Gastroesophageal sphincter (tissue), 4 donors: ENCODE results near the gene LMO7. TPM values are rescaled to one million over a fixed set of nuclear protein-coding genes. Genes with fewer than 3 reads are reported as not detected.
"Not testable (repeated sequence)": the region's sequence is repeated elsewhere in the genome, so short reads cannot be mapped to it uniquely, and the experiment has no call there.

Source experiments
- ATAC-seq: fragments of 150-250 bp; one replicate; pipeline ENCODE4 v1.9.1; 2016; ENCODE audit warnings: mild to moderate bottlenecking, moderate library complexity
- H3K27ac ChIP-seq, 4 donors: fragments of 200-600 bp; sonication (generic) in 3 of 4; 1 replicate in 3 of 4; 2 replicates in 1 of 4; pipeline ENCODE4 v1.5.1; 2016 to 2019
- H3K27me3 ChIP-seq: fragments of 200-600 bp; sonication (generic); one replicate; pipeline ENCODE4 v1.5.1; 2019
- H3K36me3 ChIP-seq, 2 donors: fragments of 200-600 bp; sonication (generic); one replicate each; pipeline ENCODE4 v1.5.1; 2019; ENCODE audit warnings: control low read depth in 1 of 2
- H3K4me1 ChIP-seq, 3 donors: fragments of 200-600 bp; sonication (generic); 1 replicate in 2 of 3; 2 replicates in 1 of 3; pipeline ENCODE4 v1.5.1; 2016 to 2019; ENCODE audit warnings: control low read depth in 2 of 3
- H3K4me3 ChIP-seq, 2 donors: fragments of 200-600 bp; sonication (generic); one replicate each; pipeline ENCODE4 v1.5.1; 2019; ENCODE audit warnings: mild to moderate bottlenecking in 1 of 2, moderate library complexity in 1 of 2
- H3K9me3 ChIP-seq, 3 donors: fragments of 200-600 bp; sonication (generic); one replicate each; pipeline ENCODE4 v1.5.1; 2017 to 2019; ENCODE audit warnings: control low read depth in 2 of 3
- EP300 ChIP-seq: sonication (generic); formaldehyde crosslinking; IDR thresholded peaks from one replicate; pipeline ENCODE4 v1.6.1; 2017; ENCODE audit warnings: antibody characterized with exemption, mild to moderate bottlenecking
- POLR2A ChIP-seq, 2 donors: fragments of 450-650 bp; IDR thresholded peaks; one replicate each; pipeline ENCODE4 v1.6.1; 2017; ENCODE audit warnings: antibody characterized with exemption in 2 of 2, mild to moderate bottlenecking in 2 of 2, moderate library complexity in 1 of 2
- POLR2AphosphoS5 ChIP-seq: sonication (generic); formaldehyde crosslinking; IDR thresholded peaks from one replicate; pipeline ENCODE4 v1.6.1; 2017; ENCODE audit warnings: antibody characterized with exemption
- WGBS, 2 donors: methylation state at CpG; one replicate each; pipeline ENCODE4 v1.1.5; 2018; ENCODE audit warnings: low coverage in 1 of 2; 5-methylcytosine and 5-hydroxymethylcytosine counted together
- total RNA-seq, 4 donors: library from RNA; depleted of rRNA; stranded (reverse); fragments of >200 nt; gene quantifications; one replicate each; pipeline ENCODE4 v1.1.0, GENCODE V29; 2016
- TF ChIP-seq, protein P1 (sequence below), 4 experiments: fragments of 200-600 bp in 2 of 4; fragments of 450-650 bp in 2 of 4; sonication (generic) in 1 of 4; IDR thresholded peaks; one replicate each; pipeline ENCODE4 v1.5.1; 2017 to 2019; ENCODE audit warnings: antibody characterized with exemption in 4 of 4, mild to moderate bottlenecking in 2 of 4, moderate library complexity in 2 of 4

Gene LMO7
- total RNA-seq, 4 donors from 2014 or later = 15.1 to 45.0 (median 26.8) TPM

DNA sequence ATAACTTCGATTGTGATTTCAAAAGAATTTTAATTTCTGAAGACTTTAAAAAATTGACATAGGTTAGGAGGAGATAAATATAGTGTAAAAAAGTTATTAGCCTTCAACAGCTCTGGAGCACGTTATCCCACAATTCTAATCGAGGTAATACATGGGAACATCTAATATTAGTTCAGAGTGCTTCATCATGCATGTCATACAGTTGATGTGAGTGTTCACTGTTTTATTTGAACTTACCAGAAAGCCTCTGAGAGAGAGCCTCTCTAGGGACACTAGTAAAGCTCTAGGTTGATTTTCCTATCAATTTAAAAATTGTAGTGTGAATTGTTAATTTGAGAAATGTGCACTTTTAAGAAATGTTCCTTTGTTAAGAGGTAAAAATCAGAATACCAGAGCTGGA lies 140.4 kb downstream of the LMO7 start:
- H3K27ac ChIP-seq = no peak overlapping the region
- H3K9me3 ChIP-seq = peaks cover 0 to 6% (median 0%) of the 10 kb centered on the region in 3 donors
- no peaks in the 10 kb centered on the region for H3K4me1 ChIP-seq
- WGBS, 2 donors = 55 to 64% methylated on average over 3 of the region's 3 CpGs
- TF ChIP-seq EP300 = no peak
- TF ChIP-seq, protein P1, sequence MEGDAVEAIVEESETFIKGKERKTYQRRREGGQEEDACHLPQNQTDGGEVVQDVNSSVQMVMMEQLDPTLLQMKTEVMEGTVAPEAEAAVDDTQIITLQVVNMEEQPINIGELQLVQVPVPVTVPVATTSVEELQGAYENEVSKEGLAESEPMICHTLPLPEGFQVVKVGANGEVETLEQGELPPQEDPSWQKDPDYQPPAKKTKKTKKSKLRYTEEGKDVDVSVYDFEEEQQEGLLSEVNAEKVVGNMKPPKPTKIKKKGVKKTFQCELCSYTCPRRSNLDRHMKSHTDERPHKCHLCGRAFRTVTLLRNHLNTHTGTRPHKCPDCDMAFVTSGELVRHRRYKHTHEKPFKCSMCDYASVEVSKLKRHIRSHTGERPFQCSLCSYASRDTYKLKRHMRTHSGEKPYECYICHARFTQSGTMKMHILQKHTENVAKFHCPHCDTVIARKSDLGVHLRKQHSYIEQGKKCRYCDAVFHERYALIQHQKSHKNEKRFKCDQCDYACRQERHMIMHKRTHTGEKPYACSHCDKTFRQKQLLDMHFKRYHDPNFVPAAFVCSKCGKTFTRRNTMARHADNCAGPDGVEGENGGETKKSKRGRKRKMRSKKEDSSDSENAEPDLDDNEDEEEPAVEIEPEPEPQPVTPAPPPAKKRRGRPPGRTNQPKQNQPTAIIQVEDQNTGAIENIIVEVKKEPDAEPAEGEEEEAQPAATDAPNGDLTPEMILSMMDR (IDR thresholded peaks at IDR 0.05) = no peak
- TF ChIP-seq POLR2A (IDR thresholded peaks at IDR 0.05) = no peak
- no peak for TF ChIP-seq POLR2AphosphoS5
- no peaks in the 10 kb centered on the region for H3K27me3 ChIP-seq
- H3K36me3 ChIP-seq = no peaks in the 10 kb centered on the region
- ATAC-seq = no peak
- H3K4me3 ChIP-seq = no peak overlapping the region

DNA sequence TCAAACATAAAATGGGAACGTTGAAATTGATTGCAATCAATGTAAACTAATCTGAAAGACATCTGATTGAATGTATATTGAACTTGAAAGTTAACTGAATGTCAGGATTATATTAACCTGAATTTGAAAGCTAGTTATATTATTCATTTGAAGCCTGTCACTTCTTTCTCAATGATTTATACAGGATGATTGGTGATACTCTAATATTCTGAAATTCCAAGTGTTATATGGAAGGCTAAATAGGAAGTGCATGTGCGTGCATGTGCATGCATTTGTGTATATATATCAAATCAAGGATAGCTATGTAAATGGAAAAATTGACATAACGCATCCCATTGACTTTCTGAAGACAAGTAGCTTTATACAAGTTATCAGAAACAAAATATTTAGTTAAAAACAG lies 143.3 kb downstream of the LMO7 start:
- H3K27me3 ChIP-seq = no peaks in the 10 kb centered on the region
- no peaks in the 10 kb centered on the region for H3K36me3 ChIP-seq
- H3K4me1 ChIP-seq = no peaks in the 10 kb centered on the region
- TF ChIP-seq, protein P1 (IDR thresholded peaks at IDR 0.05) = no peak
- no peak overlapping the region for H3K4me3 ChIP-seq
- H3K9me3 ChIP-seq = peaks cover 0 to 6% (median 0%) of the 10 kb centered on the region in 3 donors
- 96 to 97% methylated on average over 3 of the region's 3 CpGs for WGBS, 2 donors
- ATAC-seq = no peak
- no peak overlapping the region for H3K27ac ChIP-seq

DNA sequence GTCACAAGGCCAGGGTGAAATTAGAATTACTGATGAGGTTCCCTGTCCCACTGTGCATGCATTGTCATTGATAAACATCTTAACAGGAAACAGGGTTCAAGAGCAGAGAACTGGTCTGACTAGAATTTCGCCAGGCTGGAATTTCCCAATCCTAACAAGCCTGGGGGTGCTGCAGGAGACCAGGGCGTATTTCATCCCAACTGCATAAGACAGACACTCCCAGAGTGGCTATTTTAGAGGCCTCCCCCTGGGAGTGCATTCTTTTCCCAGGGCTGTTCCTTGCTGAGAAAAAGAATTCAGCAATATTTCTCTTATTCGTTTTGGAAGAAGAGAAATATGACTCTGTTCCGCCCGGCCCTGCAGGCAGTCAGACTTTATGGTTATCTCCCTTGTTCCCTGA lies 144.0 kb downstream of the LMO7 start:
- H3K36me3 ChIP-seq, H3K27ac ChIP-seq, H3K4me1 ChIP-seq, H3K4me3 ChIP-seq, H3K9me3 ChIP-seq, ATAC-seq, H3K27me3 ChIP-seq: not testable (repeated sequence)
- 89 to 90% methylated on average over 4 of the region's 5 CpGs for WGBS, 2 donors

DNA sequence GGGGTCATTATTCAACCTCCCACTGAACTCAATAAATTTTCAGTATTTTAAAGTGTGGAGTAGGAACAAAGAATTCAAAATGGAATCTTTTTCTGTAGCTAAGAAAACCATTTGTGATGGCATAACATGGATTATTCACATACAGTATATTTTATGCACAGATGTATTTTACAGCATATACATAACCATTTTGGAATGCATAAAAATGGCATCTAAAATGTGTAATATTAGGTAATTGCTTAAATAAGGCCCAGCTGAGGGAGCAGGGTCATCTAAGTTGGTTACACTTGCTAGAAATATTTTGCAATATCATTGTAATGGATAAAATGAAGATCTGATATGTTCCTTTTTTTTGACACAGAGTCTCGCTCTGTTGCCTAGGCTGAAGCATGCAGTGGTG lies 146.9 kb downstream of the LMO7 start:
- 50 to 65% methylated on average over 1 of the region's 1 CpG for WGBS, 2 donors
- Histone ChIP-seq H3K27me3 (no peaks in the 10 kb centered on the region), H3K36me3 (no peaks in the 10 kb centered on the region), H3K9me3 (peaks cover 0 to 6% (median 0%) of the 10 kb centered on the region in 3 donors), H3K4me1 (peaks cover 0 to 10% (median 3%) of the 10 kb centered on the region in 3 donors), H3K4me3 (no peak overlapping the region), H3K27ac (no peak overlapping the region)
- TF ChIP-seq, protein P1 (IDR thresholded peaks at IDR 0.05) = no peak
- no peak for TF ChIP-seq POLR2A (IDR thresholded peaks at IDR 0.05)
- TF ChIP-seq EP300 = no peak
- TF ChIP-seq POLR2AphosphoS5 = no peak
- no peak for ATAC-seq

DNA sequence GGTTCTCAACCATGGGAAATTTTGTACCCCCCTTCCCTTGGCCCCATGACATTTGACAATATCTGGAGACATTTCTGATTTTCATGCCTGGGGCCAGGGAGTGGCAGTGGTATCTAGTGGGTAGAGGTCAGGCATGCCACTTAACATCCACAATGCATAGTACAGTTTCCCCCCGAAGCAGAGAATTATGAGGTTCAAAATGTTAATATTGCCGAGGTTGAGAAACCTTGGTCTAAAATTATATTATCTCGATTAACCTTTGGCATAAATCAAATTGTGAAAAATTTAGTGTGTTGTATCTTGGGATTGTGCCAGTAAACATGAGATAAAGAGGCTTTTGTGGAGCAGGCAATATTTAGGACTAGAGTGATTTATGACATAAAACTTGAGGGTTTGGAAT lies 147.9 kb downstream of the LMO7 start:
- Histone ChIP-seq H3K4me1 (peaks cover 3 to 20% (median 3%) of the 10 kb centered on the region in 3 donors), H3K27me3 (no peaks in the 10 kb centered on the region), H3K36me3 (no peaks in the 10 kb centered on the region), H3K27ac (no peak overlapping the region), H3K9me3 (peaks cover 0 to 6% (median 0%) of the 10 kb centered on the region in 3 donors), H3K4me3 (no peak overlapping the region)
- WGBS, 2 donors = 57 to 74% methylated on average over 3 of the region's 3 CpGs
- TF ChIP-seq POLR2AphosphoS5 (no peak), EP300 (no peak), POLR2A (IDR thresholded peaks at IDR 0.05) (no peak)
- TF ChIP-seq, protein P1 (IDR thresholded peaks at IDR 0.05) = no peak
- ATAC-seq = no peak

DNA sequence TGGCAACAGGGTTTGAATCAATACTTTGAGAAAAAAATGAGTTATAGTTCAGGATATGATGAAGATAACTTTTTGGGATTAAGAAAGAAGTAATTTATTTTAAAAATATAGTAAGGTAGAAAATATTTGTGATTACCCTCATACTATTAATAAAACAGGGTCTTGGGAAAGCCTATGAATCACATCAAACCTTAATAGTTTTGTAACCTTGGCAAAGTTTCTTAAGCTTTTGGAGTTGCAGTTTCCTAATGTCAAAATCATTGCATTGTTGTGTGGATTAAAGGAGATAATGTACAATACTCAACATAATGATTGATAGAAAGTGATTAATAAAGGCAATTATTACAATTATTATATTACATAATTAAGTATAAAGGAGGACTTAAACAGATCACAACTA lies 149.0 kb downstream of the LMO7 start:
- Histone ChIP-seq H3K36me3 (no peaks in the 10 kb centered on the region), H3K4me1 (peaks cover 3 to 31% (median 3%) of the 10 kb centered on the region in 3 donors), H3K27me3 (no peaks in the 10 kb centered on the region), H3K4me3 (no peak overlapping the region), H3K27ac (no peak overlapping the region), H3K9me3 (peaks cover 0 to 3% (median 0%) of the 10 kb centered on the region in 3 donors)
- no peak for ATAC-seq
- TF ChIP-seq EP300 = no peak
- TF ChIP-seq, protein P1 (IDR thresholded peaks at IDR 0.05) = no peak
- TF ChIP-seq POLR2AphosphoS5 = no peak
- TF ChIP-seq POLR2A (IDR thresholded peaks at IDR 0.05) = no peak
